GM12864 (cell line): Measurements from ENCODE around the gene ALG5.

Experiments
- DNase-seq: peaks from one replicate; pipeline ENCODE4 v3.0.0-alpha.2; 2011; ENCODE audit warnings: low read depth
- H3K4me3 ChIP-seq: 2 replicates; pipeline ENCODE4 v1.5.1; 2011; ENCODE audit warnings: mild to moderate bottlenecking, low read depth, low read length, control low read depth
- CTCF ChIP-seq: IDR thresholded peaks from 2 replicates; pipeline ENCODE4 v1.5.1; 2011; ENCODE audit warnings: low read depth, mild to moderate bottlenecking, moderate library complexity, low read length, control low read depth, inconsistent platforms; ENCODE audit errors: missing control alignments

Gene ALG5, protein sequence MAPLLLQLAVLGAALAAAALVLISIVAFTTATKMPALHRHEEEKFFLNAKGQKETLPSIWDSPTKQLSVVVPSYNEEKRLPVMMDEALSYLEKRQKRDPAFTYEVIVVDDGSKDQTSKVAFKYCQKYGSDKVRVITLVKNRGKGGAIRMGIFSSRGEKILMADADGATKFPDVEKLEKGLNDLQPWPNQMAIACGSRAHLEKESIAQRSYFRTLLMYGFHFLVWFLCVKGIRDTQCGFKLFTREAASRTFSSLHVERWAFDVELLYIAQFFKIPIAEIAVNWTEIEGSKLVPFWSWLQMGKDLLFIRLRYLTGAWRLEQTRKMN

GRCh38 chr13:36999054-36999714 is at the start of gene ALG5:
Gene ALG5 (minus strand): TSS chr13:36999340. CDS start chr13:36999300, 40 bp downstream.
- peak; percentile 81 for TF ChIP-seq CTCF
- DNase-seq, result peak; percentile 59
- H3K4me3 ChIP-seq, result peak within 1 kb of the TSS; percentile 99

- DNase-seq, result no peak
- no peak for TF ChIP-seq CTCF
- H3K4me3 ChIP-seq, result no peak overlapping the region
Measured at GRCh38 chr13:37047846-37048245, 48.7 kb upstream of the ALG5 start.

DNA sequence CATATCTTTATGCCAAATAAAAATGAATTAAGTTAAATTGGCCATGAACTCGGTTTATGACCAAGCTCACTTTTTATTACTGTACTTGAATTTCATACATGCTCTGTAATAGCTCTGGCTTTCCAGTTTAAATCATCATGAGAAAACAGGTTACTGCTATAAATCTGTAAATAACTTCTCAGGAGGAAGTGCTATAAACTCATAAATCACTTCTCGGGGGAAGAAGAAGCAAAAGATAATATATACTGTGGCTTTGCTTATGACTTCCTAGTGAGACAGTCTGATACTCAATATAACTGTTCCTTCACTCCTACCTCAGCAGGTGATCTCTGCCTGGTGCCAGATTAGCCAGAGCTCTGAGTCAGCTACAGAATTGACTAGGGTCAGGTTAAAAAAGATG is 47.9 kb upstream of the ALG5 start:
- H3K4me3 ChIP-seq, result no peak overlapping the region

GRCh38 chr13:37046062-37046461 is 46.9 kb upstream of the ALG5 start:
- no peak for DNase-seq
- H3K4me3 ChIP-seq, result no peak overlapping the region
- TF ChIP-seq CTCF, result no peak

More for the DNA sequence above, 47.9 kb upstream of the ALG5 start:
- DNase-seq, result no peak
- no peak for TF ChIP-seq CTCF

DNA sequence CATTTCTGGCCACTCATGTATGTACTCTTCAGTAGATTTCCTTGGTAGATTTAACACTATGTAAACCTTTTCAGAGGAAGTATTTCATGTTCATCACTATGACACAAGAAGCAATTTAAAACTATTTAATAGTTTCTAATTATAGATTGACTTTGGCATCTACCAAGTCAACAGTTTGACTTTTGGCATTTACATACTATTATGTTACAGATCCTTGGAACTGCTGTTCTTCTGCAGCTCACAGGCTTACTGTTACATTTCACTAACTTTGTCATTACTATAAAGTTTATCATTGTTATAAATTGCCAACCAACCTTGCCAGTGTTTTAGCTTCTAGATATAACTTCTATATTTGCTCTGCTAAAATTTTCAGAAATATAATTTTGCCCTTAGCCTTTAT is 41.6 kb upstream of the ALG5 start:
- no peak for DNase-seq
- no peak for TF ChIP-seq CTCF
- H3K4me3 ChIP-seq, result no peak overlapping the region

- no peak overlapping the region for H3K4me3 ChIP-seq
- no peak for TF ChIP-seq CTCF
- no peak for DNase-seq
Measured at GRCh38 chr13:37039896-37040295, 40.8 kb upstream of the ALG5 start.

GRCh38 chr13:37037241-37037640 is 38.1 kb upstream of the ALG5 start:
- TF ChIP-seq CTCF, result no peak
- no peak for DNase-seq
- no peak overlapping the region for H3K4me3 ChIP-seq
